GM18511 (cell line): ENCODE results near the gene CCDC93.

Experiments used
- ATAC-seq: cut with Tn5 transposase; IDR thresholded peaks from one replicate; pipeline ENCODE4 v1.9.1; 2021; ENCODE audit warnings: mild to moderate bottlenecking, moderate library complexity; ENCODE audit not compliant: unreplicated experiment

Gene CCDC93

GRCh38 chr2:117994729-117995128 is 19.1 kb downstream of the CCDC93 start:
- no peak for ATAC-seq

GRCh38 chr2:117989854-117990438 is 23.9 kb downstream of the CCDC93 start:
- ATAC-seq = no peak

- ATAC-seq = no peak
Observed at GRCh38 chr2:117987121-117987520, 26.7 kb downstream of the CCDC93 start.

GRCh38 chr2:117985092-117985491 is 28.8 kb downstream of the CCDC93 start:
- ATAC-seq = no peak

GRCh38 chr2:117984208-117984607 is 29.7 kb downstream of the CCDC93 start:
- ATAC-seq = no peak

GRCh38 chr2:117983040-117983439 is 30.8 kb downstream of the CCDC93 start:
- ATAC-seq = no peak

GRCh38 chr2:117982376-117983033 is 31.4 kb downstream of the CCDC93 start:
- no peak for ATAC-seq

GRCh38 chr2:117981810-117982209 is 32.1 kb downstream of the CCDC93 start:
- no peak for ATAC-seq

GRCh38 chr2:117980783-117981676 is 32.8 kb downstream of the CCDC93 start:
- no peak for ATAC-seq

- no peak for ATAC-seq
Observed at GRCh38 chr2:117979911-117980701, 33.8 kb downstream of the CCDC93 start.

GRCh38 chr2:117977696-117978095 is 36.2 kb downstream of the CCDC93 start:
- no peak for ATAC-seq

GRCh38 chr2:117976581-117976980 is 37.3 kb downstream of the CCDC93 start:
- no peak for ATAC-seq

- no peak for ATAC-seq
Observed at GRCh38 chr2:117973498-117974082, 40.3 kb downstream of the CCDC93 start.

- ATAC-seq = no peak
Observed at GRCh38 chr2:117972476-117973123, 41.3 kb downstream of the CCDC93 start.

GRCh38 chr2:117968722-117969121 is 45.1 kb downstream of the CCDC93 start:
- no peak for ATAC-seq

GRCh38 chr2:117967977-117968718 is 45.7 kb downstream of the CCDC93 start:
- ATAC-seq = no peak

- ATAC-seq = no peak
Observed at GRCh38 chr2:117963446-117963845, 50.4 kb downstream of the CCDC93 start.

- no peak for ATAC-seq
Observed at GRCh38 chr2:117961201-117961600, 52.7 kb downstream of the CCDC93 start.

GRCh38 chr2:117960231-117960630 is 53.6 kb downstream of the CCDC93 start:
- ATAC-seq = no peak
